GM19240 (cell line): Measurements from ENCODE around the gene AZIN2.
"Not testable (repeated sequence)": the region's sequence is repeated elsewhere in the genome, so short reads cannot be mapped to it uniquely, and the experiment has no call there.

ENCODE experiments used
- DNase-seq: peaks from one replicate; pipeline ENCODE4 v3.0.0; 2011; ENCODE audit warnings: low spot score; ENCODE audit not compliant: insufficient read length

AZIN2 gene

GRCh38 chr1:33127001-33127823, 46.3 kb downstream of the AZIN2 start:
- peak; percentile 92 for DNase-seq

GRCh38 chr1:33128781-33129180, 47.8 kb downstream of the AZIN2 start:
- DNase-seq: no peak

- no peak for DNase-seq
Observed at GRCh38 chr1:33130297-33130696, 49.3 kb downstream of the AZIN2 start.

- DNase-seq: no peak
Observed at GRCh38 chr1:33131191-33131590, 50.2 kb downstream of the AZIN2 start.

- no peak for DNase-seq
Observed at GRCh38 chr1:33132549-33132948, 51.6 kb downstream of the AZIN2 start.

- DNase-seq: no peak
Observed at GRCh38 chr1:33133478-33134105, 52.6 kb downstream of the AZIN2 start.

GRCh38 chr1:33136041-33136440, 55.1 kb downstream of the AZIN2 start:
- DNase-seq: not testable (repeated sequence)

GRCh38 chr1:33137800-33138199, 56.8 kb downstream of the AZIN2 start:
- DNase-seq: no peak

GRCh38 chr1:33140153-33141149, 59.5 kb downstream of the AZIN2 start:
- no peak for DNase-seq

GRCh38 chr1:33141216-33141615, 60.3 kb downstream of the AZIN2 start:
- no peak for DNase-seq

- no peak for DNase-seq
Observed at GRCh38 chr1:33141781-33142180, 60.8 kb downstream of the AZIN2 start.

- no peak for DNase-seq
Observed at GRCh38 chr1:33142483-33143064, 61.6 kb downstream of the AZIN2 start.

GRCh38 chr1:33143176-33143575, 62.2 kb downstream of the AZIN2 start:
- no peak for DNase-seq

GRCh38 chr1:33143698-33144097, 62.7 kb downstream of the AZIN2 start:
- DNase-seq: no peak

GRCh38 chr1:33146003-33146402, 65.0 kb downstream of the AZIN2 start:
- DNase-seq: no peak

GRCh38 chr1:33147275-33147996, 66.5 kb downstream of the AZIN2 start:
- DNase-seq: no peak

- DNase-seq: no peak
Observed at GRCh38 chr1:33147997-33148314, 67.0 kb downstream of the AZIN2 start.

- DNase-seq: no peak
Observed at GRCh38 chr1:33148615-33149014, 67.7 kb downstream of the AZIN2 start.

- no peak for DNase-seq
Observed at GRCh38 chr1:33149453-33150190, 68.7 kb downstream of the AZIN2 start.

- DNase-seq: no peak
Observed at GRCh38 chr1:33150522-33150921, 69.6 kb downstream of the AZIN2 start.
